GM23338 (cell line): Measurements from ENCODE around the gene MAP1S. TPM values are rescaled to one million over a fixed set of nuclear protein-coding genes. Genes with fewer than 3 reads are reported as not detected.
A peak's percentile ranks its signal among the peaks of the same experiment; 100 is the strongest.

ENCODE experiments used
- ATAC-seq: fragments of 200-7000 bp; cut with Tn5 transposase; 3 replicates; pipeline ENCODE4 v1.9.1; 2020
- DNase-seq: peaks from one replicate; pipeline ENCODE4 v3.0.0-alpha.2; 2015; ENCODE audit warnings: low spot score
- H2AFZ ChIP-seq: fragments of 200-600 bp; sonication (generic); 2 replicates; pipeline ENCODE4 v1.8.0; 2016; ENCODE audit warnings: antibody characterized with exemption, mild to moderate bottlenecking, moderate library complexity
- H3F3A ChIP-seq: fragments of 200-600 bp; sonication (generic); replicated peaks from 2 replicates; pipeline ENCODE4 v1.8.0; 2017; ENCODE audit warnings: antibody characterized with exemption, mixed run types, low read depth
- H3K27ac ChIP-seq: fragments of 200-600 bp; sonication (generic); 2 replicates; pipeline ENCODE4 v1.6.1; 2016; ENCODE audit warnings: low read depth
- H3K27me3 ChIP-seq: fragments of 200-600 bp; sonication (generic); 2 replicates; pipeline ENCODE4 v1.8.0; 2016; ENCODE audit warnings: mild to moderate bottlenecking, mixed run types, moderate library complexity; ENCODE audit not compliant: insufficient read depth
- H3K36me3 ChIP-seq: fragments of 200-600 bp; sonication (generic); 2 replicates; pipeline ENCODE4 v1.8.0; 2016; ENCODE audit warnings: mild to moderate bottlenecking; ENCODE audit not compliant: insufficient read depth
- H3K4me1 ChIP-seq: fragments of 200-600 bp; sonication (generic); 2 replicates; pipeline ENCODE4 v1.8.0; 2016; ENCODE audit warnings: mild to moderate bottlenecking, moderate library complexity; ENCODE audit not compliant: insufficient read depth
- H3K4me2 ChIP-seq: fragments of 200-600 bp; sonication (generic); 2 replicates; pipeline ENCODE4 v1.7.1; 2017; ENCODE audit warnings: mixed run types
- H3K4me3 ChIP-seq: fragments of 200-600 bp; sonication (generic); 2 replicates; pipeline ENCODE4 v1.6.1; 2016; ENCODE audit warnings: mixed run types
- H3K79me2 ChIP-seq: fragments of 200-600 bp; sonication (generic); replicated peaks from 2 replicates; pipeline ENCODE4 v1.8.0; 2017; ENCODE audit warnings: mild to moderate bottlenecking; ENCODE audit not compliant: insufficient read depth
- H3K9me2 ChIP-seq: fragments of 200-600 bp; sonication (generic); 2 replicates; pipeline ENCODE4 v1.8.0; 2017; ENCODE audit not compliant: insufficient read depth
- H4K20me1 ChIP-seq: fragments of 200-600 bp; sonication (generic); replicated peaks from 2 replicates; pipeline ENCODE4 v1.8.0; 2017; ENCODE audit warnings: mild to moderate bottlenecking; ENCODE audit not compliant: insufficient read depth
- H3K27ac Mint-ChIP-seq: 2 replicates; pipeline ENCODE4 v1.8.0; 2020; ENCODE audit warnings: inconsistent platforms, mild to moderate bottlenecking, moderate library complexity, mixed read lengths
- H3K27me3 Mint-ChIP-seq: 3 replicates; pipeline ENCODE4 v1.8.0; 2022; ENCODE audit warnings: low read depth, mild to moderate bottlenecking, moderate library complexity, mixed read lengths, inconsistent platforms; ENCODE audit not compliant: insufficient read depth, poor library complexity
- H3K36me3 Mint-ChIP-seq: 3 replicates; pipeline ENCODE4 v1.8.0; 2021; ENCODE audit warnings: low read depth, mild to moderate bottlenecking, inconsistent platforms, moderate library complexity, mixed read lengths
- H3K4me1 Mint-ChIP-seq: 3 replicates; pipeline ENCODE4 v1.8.0; 2020; ENCODE audit warnings: mild to moderate bottlenecking, inconsistent platforms, mixed read lengths
- H3K4me3 Mint-ChIP-seq: 3 replicates; pipeline ENCODE4 v1.8.0; 2021; ENCODE audit warnings: moderate library complexity, mild to moderate bottlenecking, inconsistent platforms, mixed read lengths
- H3K9me3 Mint-ChIP-seq: 3 replicates; pipeline ENCODE4 v1.8.0; 2020; ENCODE audit warnings: moderate library complexity, mild to moderate bottlenecking, inconsistent platforms, mixed read lengths
- CREB1 ChIP-seq: fragments of 250-450 bp; sonication (Bioruptor Pico); IDR thresholded peaks from 2 replicates; pipeline ENCODE4 v1.5.0; 2020; ENCODE audit warnings: low read depth, mild to moderate bottlenecking, moderate library complexity
- EZH2 ChIP-seq: fragments of 200-600 bp; sonication (generic); IDR thresholded peaks from one replicate; pipeline ENCODE4 v1.8.0; 2017; ENCODE audit warnings: antibody characterized with exemption, mild to moderate bottlenecking, low read depth; ENCODE audit not compliant: unreplicated experiment
- EZH2phosphoT487 ChIP-seq: fragments of 200-600 bp; sonication (generic); IDR thresholded peaks from one replicate; pipeline ENCODE4 v1.8.1; 2018; ENCODE audit warnings: antibody characterized with exemption; ENCODE audit not compliant: unreplicated experiment
- JUNB ChIP-seq: IDR thresholded peaks from one replicate; pipeline ENCODE4 v1.6.1; 2016; ENCODE audit warnings: antibody characterized with exemption; ENCODE audit not compliant: unreplicated experiment
- NANOG ChIP-seq: IDR thresholded peaks from 2 replicates; pipeline ENCODE4 v1.6.1; 2016; ENCODE audit warnings: antibody characterized with exemption, borderline replicate concordance
- POLR2AphosphoS5 ChIP-seq: IDR thresholded peaks from 2 replicates; pipeline ENCODE4 v1.6.1; 2016; ENCODE audit warnings: antibody characterized with exemption, low read depth
- REST ChIP-seq: IDR thresholded peaks from one replicate; pipeline ENCODE4 v1.6.1; 2018; ENCODE audit warnings: antibody characterized with exemption; ENCODE audit not compliant: unreplicated experiment
- STAT1 ChIP-seq: IDR thresholded peaks from one replicate; pipeline ENCODE4 v1.6.1; 2016; ENCODE audit warnings: antibody characterized with exemption; ENCODE audit not compliant: unreplicated experiment
- ZNF114 ChIP-seq: fragments of 250-450 bp; sonication (Bioruptor Pico); IDR thresholded peaks from 2 replicates; pipeline ENCODE4 v1.5.0; 2020; ENCODE audit warnings: mild to moderate bottlenecking, moderate library complexity
- ZNF331 ChIP-seq: fragments of 250-450 bp; sonication (Bioruptor Pico); IDR thresholded peaks from 2 replicates; pipeline ENCODE4 v1.5.0; 2020; ENCODE audit warnings: low read depth, mild to moderate bottlenecking, moderate library complexity
- polyA plus RNA-seq: library from polyadenylated mRNA; unstranded; fragments of >200 nt; fragmentation: Nextera tagmentation; extraction: Ambion mirVana; gene quantifications from 2 replicates; pipeline ENCODE4 v1.2.1, GENCODE V29; 2016
- total RNA-seq: library from RNA; depleted of rRNA; stranded (reverse); fragments of >200 nt; shearing (Covaris generic); gene quantifications from 2 replicates; pipeline ENCODE4 v1.2.3, GENCODE V29; 2014
- TF ChIP-seq, protein P1 (sequence below): IDR thresholded peaks from 2 replicates; pipeline ENCODE4 v1.6.1; 2016; ENCODE audit warnings: antibody characterized with exemption
- TF ChIP-seq, protein P2 (sequence below): fragments of 250-450 bp; sonication (Bioruptor Pico); IDR thresholded peaks from 2 replicates; pipeline ENCODE4 v1.5.0; 2020; ENCODE audit warnings: mild to moderate bottlenecking, moderate library complexity
- TF ChIP-seq, protein P3 (sequence below), 2 experiments: fragments of 200-600 bp in 1 of 2; sonication (generic) in 1 of 2; conservative IDR thresholded peaks; 2 replicates each; pipeline versions ENCODE4 v1.5.1 to v1.6.1; 2016 to 2017; ENCODE audit warnings: antibody characterized with exemption in 2 of 2, low read depth in 2 of 2, mild to moderate bottlenecking in 2 of 2, moderate library complexity in 1 of 2

The MAP1S gene
- total and polyA plus RNA-seq, 2 experiments from 2014 or later = 102 to 104 TPM

DNA sequence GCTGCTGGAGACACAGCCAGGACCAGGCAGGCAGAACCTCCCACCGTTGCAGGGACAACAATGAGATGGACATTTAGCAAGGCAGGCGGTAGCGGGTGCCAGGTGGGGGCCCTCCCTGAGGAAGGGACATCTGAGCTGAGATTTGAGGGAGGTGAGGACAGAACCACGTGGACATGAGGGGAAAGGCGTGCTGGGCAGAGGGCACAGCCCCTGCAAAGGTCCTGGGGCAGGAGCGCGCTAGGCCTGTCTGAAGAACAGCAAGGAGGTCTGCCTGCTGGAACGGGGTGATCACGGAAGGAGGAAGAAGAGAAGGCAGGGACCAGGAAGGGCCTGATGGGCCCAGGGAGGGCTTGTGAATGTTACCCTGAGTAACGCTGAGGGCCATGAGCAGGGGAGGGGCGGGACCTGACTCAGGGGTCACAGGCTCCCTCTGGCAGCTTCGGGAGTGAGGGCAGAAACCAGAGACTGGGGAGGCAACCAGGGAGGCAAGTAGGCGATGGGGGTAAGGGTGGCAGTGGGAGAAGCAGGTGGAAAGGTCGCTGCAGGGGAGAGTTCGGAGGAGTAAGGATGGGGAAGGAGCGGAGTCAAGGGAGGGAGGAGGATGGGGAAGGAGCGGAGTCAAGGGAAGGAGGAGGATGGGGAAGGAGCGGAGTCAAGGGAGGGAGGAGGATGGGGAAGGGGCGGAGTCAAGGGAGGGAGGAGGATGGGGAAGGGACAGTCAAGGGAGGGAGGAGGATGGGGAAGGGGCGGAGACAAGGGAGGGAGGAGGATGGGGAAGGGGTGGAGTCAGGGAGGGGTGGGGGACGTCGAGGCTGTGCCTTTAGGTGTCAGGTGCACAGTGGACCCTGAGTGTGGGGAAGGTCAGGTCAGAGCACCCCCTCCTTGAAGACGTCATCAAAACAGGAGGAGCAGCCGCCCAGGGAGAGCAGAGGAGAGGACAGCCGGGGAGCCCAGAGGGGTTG is 60.0 kb downstream of the MAP1S start:
- Mint-ChIP-seq H3K27ac (no peak overlapping the region), H3K27me3 (peaks cover 11% of the 10 kb centered on the region), H3K4me1 (peaks cover 10% of the 10 kb centered on the region), H3K4me3 (peak overlapping the region; percentile 73), H3K36me3 (peaks cover 5% of the 10 kb centered on the region; the same call in 1 of the 3 replicates), H3K9me3 (no peaks in the 10 kb centered on the region)
- ATAC-seq (peak; percentile 13), DNase-seq (peak; percentile 98)
- Histone ChIP-seq H3K79me2 (no peaks in the 10 kb centered on the region), H3K27me3 (no peaks in the 10 kb centered on the region), H2AFZ (peak overlapping the region; percentile 90), H3K4me1 (no peaks in the 10 kb centered on the region), H3F3A (0 out of 2 replicates have a peak, but pooled peaks cover 10% of the 10 kb centered on the region), H3K9me2 (no peaks in the 10 kb centered on the region), H3K36me3 (no peaks in the 10 kb centered on the region), H3K27ac (peak overlapping the region; percentile 74; the same call in 1 of the 2 replicates), H3K4me3 (peak overlapping the region; percentile 85), H3K4me2 (peak overlapping the region; percentile 96), H4K20me1 (no peaks in the 10 kb centered on the region; the same call in 1 of the 2 replicates)
- TF ChIP-seq EZH2 (no peak), NANOG (no peak), JUNB (no peak), REST (no peak), CREB1 (CRISPR knock-in tag) (no peak; the same call in 1 of the 2 replicates), ZNF114 (CRISPR knock-in tag) (no peak), POLR2AphosphoS5 (no peak; the same call in 1 of the 2 replicates), EZH2phosphoT487 (no peak), STAT1 (no peak), ZNF331 (CRISPR knock-in tag) (no peak)
- TF ChIP-seq, protein P1, sequence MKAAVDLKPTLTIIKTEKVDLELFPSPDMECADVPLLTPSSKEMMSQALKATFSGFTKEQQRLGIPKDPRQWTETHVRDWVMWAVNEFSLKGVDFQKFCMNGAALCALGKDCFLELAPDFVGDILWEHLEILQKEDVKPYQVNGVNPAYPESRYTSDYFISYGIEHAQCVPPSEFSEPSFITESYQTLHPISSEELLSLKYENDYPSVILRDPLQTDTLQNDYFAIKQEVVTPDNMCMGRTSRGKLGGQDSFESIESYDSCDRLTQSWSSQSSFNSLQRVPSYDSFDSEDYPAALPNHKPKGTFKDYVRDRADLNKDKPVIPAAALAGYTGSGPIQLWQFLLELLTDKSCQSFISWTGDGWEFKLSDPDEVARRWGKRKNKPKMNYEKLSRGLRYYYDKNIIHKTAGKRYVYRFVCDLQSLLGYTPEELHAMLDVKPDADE = no peak
- TF ChIP-seq, protein P2, sequence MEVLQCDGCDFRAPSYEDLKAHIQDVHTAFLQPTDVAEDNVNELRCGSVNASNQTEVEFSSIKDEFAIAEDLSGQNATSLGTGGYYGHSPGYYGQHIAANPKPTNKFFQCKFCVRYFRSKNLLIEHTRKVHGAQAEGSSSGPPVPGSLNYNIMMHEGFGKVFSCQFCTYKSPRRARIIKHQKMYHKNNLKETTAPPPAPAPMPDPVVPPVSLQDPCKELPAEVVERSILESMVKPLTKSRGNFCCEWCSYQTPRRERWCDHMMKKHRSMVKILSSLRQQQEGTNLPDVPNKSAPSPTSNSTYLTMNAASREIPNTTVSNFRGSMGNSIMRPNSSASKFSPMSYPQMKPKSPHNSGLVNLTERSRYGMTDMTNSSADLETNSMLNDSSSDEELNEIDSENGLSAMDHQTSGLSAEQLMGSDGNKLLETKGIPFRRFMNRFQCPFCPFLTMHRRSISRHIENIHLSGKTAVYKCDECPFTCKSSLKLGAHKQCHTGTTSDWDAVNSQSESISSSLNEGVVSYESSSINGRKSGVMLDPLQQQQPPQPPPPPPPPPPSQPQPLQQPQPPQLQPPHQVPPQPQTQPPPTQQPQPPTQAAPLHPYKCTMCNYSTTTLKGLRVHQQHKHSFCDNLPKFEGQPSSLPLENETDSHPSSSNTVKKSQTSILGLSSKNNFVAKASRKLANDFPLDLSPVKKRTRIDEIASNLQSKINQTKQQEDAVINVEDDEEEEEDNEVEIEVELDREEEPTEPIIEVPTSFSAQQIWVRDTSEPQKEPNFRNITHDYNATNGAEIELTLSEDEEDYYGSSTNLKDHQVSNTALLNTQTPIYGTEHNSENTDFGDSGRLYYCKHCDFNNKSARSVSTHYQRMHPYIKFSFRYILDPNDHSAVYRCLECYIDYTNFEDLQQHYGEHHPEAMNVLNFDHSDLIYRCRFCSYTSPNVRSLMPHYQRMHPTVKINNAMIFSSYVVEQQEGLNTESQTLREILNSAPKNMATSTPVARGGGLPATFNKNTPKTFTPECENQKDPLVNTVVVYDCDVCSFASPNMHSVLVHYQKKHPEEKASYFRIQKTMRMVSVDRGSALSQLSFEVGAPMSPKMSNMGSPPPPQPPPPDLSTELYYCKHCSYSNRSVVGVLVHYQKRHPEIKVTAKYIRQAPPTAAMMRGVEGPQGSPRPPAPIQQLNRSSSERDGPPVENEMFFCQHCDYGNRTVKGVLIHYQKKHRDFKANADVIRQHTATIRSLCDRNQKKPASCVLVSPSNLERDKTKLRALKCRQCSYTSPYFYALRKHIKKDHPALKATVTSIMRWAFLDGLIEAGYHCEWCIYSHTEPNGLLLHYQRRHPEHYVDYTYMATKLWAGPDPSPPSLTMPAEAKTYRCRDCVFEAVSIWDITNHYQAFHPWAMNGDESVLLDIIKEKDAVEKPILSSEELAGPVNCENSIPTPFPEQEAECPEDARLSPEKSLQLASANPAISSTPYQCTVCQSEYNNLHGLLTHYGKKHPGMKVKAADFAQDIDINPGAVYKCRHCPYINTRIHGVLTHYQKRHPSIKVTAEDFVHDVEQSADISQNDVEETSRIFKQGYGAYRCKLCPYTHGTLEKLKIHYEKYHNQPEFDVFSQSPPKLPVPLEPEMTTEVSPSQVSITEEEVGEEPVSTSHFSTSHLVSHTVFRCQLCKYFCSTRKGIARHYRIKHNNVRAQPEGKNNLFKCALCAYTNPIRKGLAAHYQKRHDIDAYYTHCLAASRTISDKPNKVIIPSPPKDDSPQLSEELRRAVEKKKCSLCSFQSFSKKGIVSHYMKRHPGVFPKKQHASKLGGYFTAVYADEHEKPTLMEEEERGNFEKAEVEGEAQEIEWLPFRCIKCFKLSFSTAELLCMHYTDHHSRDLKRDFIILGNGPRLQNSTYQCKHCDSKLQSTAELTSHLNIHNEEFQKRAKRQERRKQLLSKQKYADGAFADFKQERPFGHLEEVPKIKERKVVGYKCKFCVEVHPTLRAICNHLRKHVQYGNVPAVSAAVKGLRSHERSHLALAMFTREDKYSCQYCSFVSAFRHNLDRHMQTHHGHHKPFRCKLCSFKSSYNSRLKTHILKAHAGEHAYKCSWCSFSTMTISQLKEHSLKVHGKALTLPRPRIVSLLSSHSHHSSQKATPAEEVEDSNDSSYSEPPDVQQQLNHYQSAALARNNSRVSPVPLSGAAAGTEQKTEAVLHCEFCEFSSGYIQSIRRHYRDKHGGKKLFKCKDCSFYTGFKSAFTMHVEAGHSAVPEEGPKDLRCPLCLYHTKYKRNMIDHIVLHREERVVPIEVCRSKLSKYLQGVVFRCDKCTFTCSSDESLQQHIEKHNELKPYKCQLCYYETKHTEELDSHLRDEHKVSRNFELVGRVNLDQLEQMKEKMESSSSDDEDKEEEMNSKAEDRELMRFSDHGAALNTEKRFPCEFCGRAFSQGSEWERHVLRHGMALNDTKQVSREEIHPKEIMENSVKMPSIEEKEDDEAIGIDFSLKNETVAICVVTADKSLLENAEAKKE (CRISPR knock-in tag) = no peak
- TF ChIP-seq, protein P3, sequence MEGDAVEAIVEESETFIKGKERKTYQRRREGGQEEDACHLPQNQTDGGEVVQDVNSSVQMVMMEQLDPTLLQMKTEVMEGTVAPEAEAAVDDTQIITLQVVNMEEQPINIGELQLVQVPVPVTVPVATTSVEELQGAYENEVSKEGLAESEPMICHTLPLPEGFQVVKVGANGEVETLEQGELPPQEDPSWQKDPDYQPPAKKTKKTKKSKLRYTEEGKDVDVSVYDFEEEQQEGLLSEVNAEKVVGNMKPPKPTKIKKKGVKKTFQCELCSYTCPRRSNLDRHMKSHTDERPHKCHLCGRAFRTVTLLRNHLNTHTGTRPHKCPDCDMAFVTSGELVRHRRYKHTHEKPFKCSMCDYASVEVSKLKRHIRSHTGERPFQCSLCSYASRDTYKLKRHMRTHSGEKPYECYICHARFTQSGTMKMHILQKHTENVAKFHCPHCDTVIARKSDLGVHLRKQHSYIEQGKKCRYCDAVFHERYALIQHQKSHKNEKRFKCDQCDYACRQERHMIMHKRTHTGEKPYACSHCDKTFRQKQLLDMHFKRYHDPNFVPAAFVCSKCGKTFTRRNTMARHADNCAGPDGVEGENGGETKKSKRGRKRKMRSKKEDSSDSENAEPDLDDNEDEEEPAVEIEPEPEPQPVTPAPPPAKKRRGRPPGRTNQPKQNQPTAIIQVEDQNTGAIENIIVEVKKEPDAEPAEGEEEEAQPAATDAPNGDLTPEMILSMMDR (conservative IDR thresholded peaks at IDR 0.05; ENCODE audit: low read depth in 2 of 2) = no peak
